ENCODE measurements around the gene PHLDB3. TPM values are rescaled to one million over a fixed set of nuclear protein-coding genes. Genes with fewer than 3 reads are reported as not detected.

Gene PHLDB3
- 8.1 and 12.9 TPM in 2 replicates for total RNA-seq

DNA sequence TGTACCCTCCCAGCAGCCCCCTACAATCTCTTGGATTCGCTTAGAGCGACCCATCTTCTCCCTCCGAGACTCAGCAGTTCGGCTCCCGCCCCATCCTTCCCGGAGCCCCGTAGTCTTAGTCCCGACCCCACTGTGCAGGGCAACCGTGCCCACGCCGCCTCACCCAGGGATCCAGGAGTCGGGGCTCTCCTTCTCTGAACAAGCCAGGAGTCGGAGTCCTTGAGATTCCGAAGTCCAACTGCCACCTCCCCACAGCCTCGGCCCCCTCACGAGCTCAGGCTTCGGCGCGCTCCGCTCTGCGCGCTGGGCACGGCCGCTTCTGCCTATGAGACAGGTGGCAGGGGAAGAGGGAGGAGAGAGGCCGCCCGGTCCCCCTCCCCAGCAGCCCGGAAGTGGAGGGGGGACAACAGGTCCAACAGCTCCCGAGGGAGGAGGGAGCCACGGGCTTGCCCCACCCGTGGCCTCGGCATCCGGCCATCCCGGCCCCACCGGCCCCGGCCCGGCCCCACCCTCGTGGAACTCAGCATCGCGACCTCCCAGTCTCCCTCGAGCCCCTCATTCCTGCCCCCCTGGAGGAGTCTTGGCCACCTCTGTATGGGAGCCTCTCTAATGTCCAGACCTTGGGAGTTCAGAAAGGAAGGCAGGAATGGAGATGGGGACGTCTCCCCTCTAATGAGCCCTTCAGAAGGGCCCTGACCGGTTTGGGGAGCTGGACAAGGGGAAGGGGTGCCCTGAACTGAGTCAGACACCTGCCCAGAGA, at the start of gene PHLDB3:
TSS of gene PHLDB3 (minus strand) at position 321 of the 760 bp plus-strand sequence. CDS start 628 bp downstream, outside the sequence.

DNA sequence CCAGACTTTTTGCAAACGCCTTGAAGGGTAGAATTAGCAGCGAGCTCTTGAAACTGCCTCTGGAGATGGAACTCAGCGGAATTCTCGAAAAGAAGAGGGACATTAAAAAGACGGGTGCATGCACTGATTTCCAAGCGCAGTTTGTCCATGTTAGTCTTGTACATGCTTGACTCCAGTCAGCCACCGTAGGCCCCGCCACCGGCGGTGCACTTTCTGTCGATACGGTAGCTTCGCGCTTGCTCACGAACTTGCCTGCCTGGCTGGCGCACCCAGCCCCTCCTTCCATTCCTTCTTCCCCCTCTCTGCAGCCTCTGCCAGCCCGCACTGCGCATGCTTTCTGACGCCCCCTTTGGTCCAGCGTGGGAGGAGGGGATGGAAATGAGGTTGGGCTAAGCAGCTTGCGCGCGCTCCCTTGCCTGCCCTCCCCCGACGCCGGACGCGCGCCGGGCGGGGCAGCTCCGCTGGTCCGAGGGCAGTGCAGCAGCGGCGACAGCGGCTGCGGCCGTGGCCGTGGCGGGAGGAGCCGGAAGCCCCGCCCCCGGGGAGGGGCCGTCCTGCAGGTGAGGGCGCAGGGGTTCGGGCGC, 28.5 kb upstream of the PHLDB3 start, which contains the start of gene ZNF575:
TSS of gene ZNF575 (plus strand) at position 227 of the 584 bp plus-strand sequence. CDS start 1,235 bp downstream, outside the sequence.

DNA sequence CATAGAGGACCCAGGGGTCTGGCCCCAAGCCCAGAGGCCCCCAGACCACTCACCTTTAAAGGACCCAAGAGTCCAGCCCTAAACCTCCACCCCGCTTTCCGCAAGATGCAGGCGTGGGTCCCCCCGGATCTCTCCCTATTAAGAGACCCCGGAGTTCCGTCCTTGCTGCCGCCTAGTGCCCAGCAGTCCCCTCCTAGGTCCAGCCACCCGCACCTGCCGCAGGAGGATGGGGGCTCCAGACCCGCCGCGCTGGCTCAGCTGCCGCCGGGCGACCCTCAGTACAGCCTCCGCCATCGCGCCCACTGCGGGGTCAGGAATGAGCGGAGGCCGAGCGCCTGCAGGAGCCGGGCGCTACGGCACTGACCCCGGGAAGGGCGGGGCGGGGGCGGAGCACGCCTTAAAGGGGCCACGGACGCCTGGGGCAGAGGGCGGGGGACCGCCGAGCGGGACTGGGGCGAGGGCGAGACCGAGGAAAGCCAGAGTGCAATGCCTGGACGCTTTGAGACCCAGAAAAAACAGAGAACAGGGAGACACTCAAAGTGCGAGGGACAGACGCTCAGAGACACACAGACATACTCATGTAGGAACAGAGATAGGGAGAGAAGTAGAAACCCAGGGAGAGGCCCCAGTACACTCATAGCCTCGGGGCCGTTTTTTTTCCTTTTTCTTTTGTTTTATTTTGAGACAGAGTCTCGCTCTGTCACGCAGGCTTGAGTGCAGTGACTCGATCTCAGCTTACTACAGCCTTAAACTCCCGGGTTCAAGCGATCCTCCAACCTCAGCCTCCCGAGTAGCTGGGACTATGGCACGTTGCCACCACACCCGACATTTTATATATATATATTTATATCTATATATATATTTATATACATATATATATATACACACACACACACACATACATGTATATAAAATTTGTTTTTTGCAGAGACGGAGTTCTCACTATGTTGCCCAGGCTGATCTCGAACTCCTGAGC, 22.6 kb upstream of the PHLDB3 start, which contains the start of gene ETHE1:
TSS of gene ETHE1 (minus strand) at position 318 of the 976 bp plus-strand sequence. CDS start at position 294, 24 bp downstream.

DNA sequence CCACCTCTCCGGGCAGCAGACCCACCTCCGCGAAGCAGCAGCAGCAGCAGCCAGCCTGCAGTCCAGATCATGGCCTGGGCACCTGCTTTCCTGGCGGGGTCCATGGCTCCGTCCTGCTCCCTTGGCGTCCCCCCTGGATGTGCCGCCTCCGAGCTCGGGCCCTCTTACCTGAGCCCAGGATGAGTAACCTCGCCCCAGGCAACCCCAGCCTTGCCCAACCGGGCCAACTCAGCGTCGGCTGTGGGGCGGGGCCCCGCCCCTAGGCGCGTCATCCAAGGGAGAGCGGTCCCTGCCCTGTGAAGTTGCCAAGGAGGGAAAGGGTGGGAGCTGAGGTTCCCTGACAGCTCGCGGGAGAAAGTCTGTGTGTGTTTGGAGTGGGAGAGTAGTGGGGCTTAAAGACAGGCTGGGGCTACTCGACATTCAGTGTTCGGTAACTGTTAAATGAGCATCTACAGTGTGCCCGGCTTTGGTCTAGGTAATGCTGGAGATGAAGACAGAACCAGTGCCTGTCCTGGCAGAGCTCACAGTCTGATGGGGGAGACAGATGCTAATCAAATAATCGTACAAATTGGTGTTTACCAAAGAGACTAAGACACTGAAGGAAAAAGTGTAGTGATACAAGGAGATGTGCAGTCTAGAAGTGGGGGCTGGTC, 39.0 kb downstream of the PHLDB3 start, which contains the start of gene LYPD3:
TSS of gene LYPD3 (minus strand) at position 141 of the 653 bp plus-strand sequence. CDS start at position 104, 37 bp downstream.

Other genes starting within 250 kb of the PHLDB3 start
- not detected in 2 replicates for gene PSG9, start 235.2 kb downstream of the PHLDB3 start, total RNA-seq
- gene CD177, start 151.1 kb downstream of the PHLDB3 start, total RNA-seq = not detected in 2 replicates
- gene TEX101, start 89.9 kb downstream of the PHLDB3 start, total RNA-seq = not detected in 2 replicates
- gene LYPD3, start 39.1 kb downstream of the PHLDB3 start, total RNA-seq = 1.3 TPM in 1 of 2 replicates, not detected in the other
- gene ETHE1, start 22.5 kb upstream of the PHLDB3 start, total RNA-seq = 60.9 and 78.2 TPM in 2 replicates
- gene ZNF575, start 28.4 kb upstream of the PHLDB3 start, total RNA-seq = 0.43 and 0.58 TPM in 2 replicates
- gene XRCC1, start 70.8 kb upstream of the PHLDB3 start, total RNA-seq = 17.9 and 20.3 TPM in 2 replicates
- 0.58 and 1.8 TPM in 2 replicates for gene PINLYP, start 71.1 kb upstream of the PHLDB3 start, total RNA-seq
- gene IRGQ, start 91.4 kb upstream of the PHLDB3 start, total RNA-seq = 8.7 and 21.2 TPM in 2 replicates
- 7.9 and 8.8 TPM in 2 replicates for gene ZNF576, start 91.8 kb upstream of the PHLDB3 start, total RNA-seq
- 0.17 TPM in 1 of 2 replicates, not detected in the other for gene SRRM5, start 107.3 kb upstream of the PHLDB3 start, total RNA-seq
- gene ZNF428, start 114.9 kb upstream of the PHLDB3 start, total RNA-seq = 43.9 and 60.2 TPM in 2 replicates
- gene CADM4, start 135.1 kb upstream of the PHLDB3 start, total RNA-seq = 0.70 and 2.6 TPM in 2 replicates
- 42.1 and 58.0 TPM in 2 replicates for gene PLAUR, start 165.4 kb upstream of the PHLDB3 start, total RNA-seq
- gene IRGC, start 211.3 kb upstream of the PHLDB3 start, total RNA-seq = not detected in 2 replicates

Data from pericardium fibroblast (primary cell).